SK-N-SH treated with all-trans-retinoic acid at 6 μM for 48 hours (cell line): ENCODE data around the gene CHI3L2.

Experiments used
- ATAC-seq: fragments of 200-7000 bp; cut with Tn5 transposase; 3 replicates; pipeline ENCODE4 v1.9.1; 2020; ENCODE audit warnings: mild to moderate bottlenecking, moderate library complexity
- ARNTL ChIP-seq: fragments of 450-650 bp; formaldehyde crosslinking; IDR thresholded peaks from 2 replicates; pipeline ENCODE4 v1.5.0; 2020; ENCODE audit warnings: low read depth, mild to moderate bottlenecking, moderate library complexity, borderline replicate concordance
- BACH2 ChIP-seq: fragments of 250-450 bp; sonication (Bioruptor Pico); IDR thresholded peaks from 2 replicates; pipeline ENCODE4 v1.9.0; 2021; ENCODE audit warnings: mild to moderate bottlenecking, borderline replicate concordance
- CREB5 ChIP-seq: fragments of 250-450 bp; sonication (Bioruptor Pico); IDR thresholded peaks from 2 replicates; pipeline ENCODE4 v1.5.1; 2020; ENCODE audit warnings: low read depth, mild to moderate bottlenecking, moderate library complexity
- CSDC2 ChIP-seq: fragments of 250-450 bp; sonication (Bioruptor Pico); IDR thresholded peaks from 2 replicates; pipeline ENCODE4 v1.5.0; 2020; ENCODE audit warnings: mild to moderate bottlenecking, moderate library complexity
- CSRNP3 ChIP-seq: fragments of 250-450 bp; sonication (Bioruptor Pico); IDR thresholded peaks from 2 replicates; pipeline ENCODE4 v1.5.1; 2021; ENCODE audit warnings: mild to moderate bottlenecking, moderate library complexity
- ESRRG ChIP-seq: fragments of 250-450 bp; sonication (Bioruptor Pico); IDR thresholded peaks from 2 replicates; pipeline ENCODE4 v1.6.1; 2021; ENCODE audit warnings: mild to moderate bottlenecking
- GLIS3 ChIP-seq: fragments of 250-450 bp; sonication (Bioruptor Pico); IDR thresholded peaks from 2 replicates; pipeline ENCODE4 v1.5.0; 2020; ENCODE audit warnings: mild to moderate bottlenecking, moderate library complexity
- ISL1 ChIP-seq: fragments of 250-450 bp; sonication (Bioruptor Pico); IDR thresholded peaks from 2 replicates; pipeline ENCODE4 v2.1.2; 2022; ENCODE audit warnings: mild to moderate bottlenecking, moderate library complexity
- OSR1 ChIP-seq: fragments of 250-450 bp; sonication (Bioruptor Pico); IDR thresholded peaks from 2 replicates; pipeline ENCODE4 v1.8.0; 2022; ENCODE audit warnings: moderate library complexity, mild to moderate bottlenecking, inconsistent platforms
- POU6F1 ChIP-seq: fragments of 250-450 bp; sonication (Bioruptor Pico); IDR thresholded peaks from 2 replicates; pipeline ENCODE4 v1.8.0; 2021; ENCODE audit warnings: low read depth, mild to moderate bottlenecking, moderate library complexity, borderline replicate concordance
- PPARA ChIP-seq: fragments of 250-450 bp; sonication (Bioruptor Pico); IDR thresholded peaks from 2 replicates; pipeline ENCODE4 v1.5.0; 2020; ENCODE audit warnings: mild to moderate bottlenecking, borderline replicate concordance
- RARB ChIP-seq: fragments of 250-450 bp; sonication (Bioruptor Pico); IDR thresholded peaks from 2 replicates; pipeline ENCODE4 v1.8.0; 2021; ENCODE audit warnings: mild to moderate bottlenecking, moderate library complexity
- SNAI2 ChIP-seq: fragments of 250-450 bp; sonication (Bioruptor Pico); IDR thresholded peaks from 2 replicates; pipeline ENCODE4 v1.5.0; 2020; ENCODE audit warnings: mild to moderate bottlenecking, moderate library complexity
- TCF4 ChIP-seq: fragments of 250-450 bp; sonication (Bioruptor Pico); IDR thresholded peaks from 2 replicates; pipeline ENCODE4 v1.8.0; 2021; ENCODE audit warnings: mild to moderate bottlenecking, moderate library complexity, borderline replicate concordance
- TOX ChIP-seq: fragments of 250-450 bp; sonication (Bioruptor Pico); IDR thresholded peaks from 2 replicates; pipeline ENCODE4 v1.8.0; 2021; ENCODE audit warnings: mild to moderate bottlenecking, moderate library complexity, borderline replicate concordance
- ZC3H10 ChIP-seq: fragments of 250-450 bp; sonication (Bioruptor Pico); IDR thresholded peaks from 2 replicates; pipeline ENCODE4 v1.5.1; 2021; ENCODE audit warnings: mild to moderate bottlenecking, moderate library complexity
- ZFP30 ChIP-seq: fragments of 450-650 bp; formaldehyde crosslinking; IDR thresholded peaks from 2 replicates; pipeline ENCODE4 v1.5.0; 2022; ENCODE audit warnings: mild to moderate bottlenecking, moderate library complexity
- ZNF565 ChIP-seq: fragments of 450-650 bp; formaldehyde crosslinking; conservative IDR thresholded peaks from 2 replicates; pipeline ENCODE4 v1.5.0; 2020; ENCODE audit warnings: low read depth, mild to moderate bottlenecking, moderate library complexity
- ZNF70 ChIP-seq: fragments of 450-650 bp; formaldehyde crosslinking; IDR thresholded peaks from 2 replicates; pipeline ENCODE4 v1.5.0; 2020; ENCODE audit warnings: mild to moderate bottlenecking, moderate library complexity
- ZNF8 ChIP-seq: fragments of 450-650 bp; formaldehyde crosslinking; IDR thresholded peaks from 2 replicates; pipeline ENCODE4 v1.5.0; 2020; ENCODE audit warnings: mild to moderate bottlenecking, moderate library complexity
- TF ChIP-seq, protein P1 (sequence below): fragments of 250-450 bp; sonication (Bioruptor Pico); IDR thresholded peaks from 2 replicates; pipeline ENCODE4 v1.8.0; 2020; ENCODE audit warnings: mild to moderate bottlenecking, moderate library complexity, borderline replicate concordance
- TF ChIP-seq, protein P2 (sequence below): fragments of 250-450 bp; sonication (Bioruptor Pico); IDR thresholded peaks from 2 replicates; pipeline ENCODE4 v1.5.0; 2020; ENCODE audit warnings: mild to moderate bottlenecking, moderate library complexity

CHI3L2 gene

GRCh38 chr1:111234258-111234657 is 6.7 kb downstream of the CHI3L2 start:
- TF ChIP-seq PPARA (CRISPR knock-in tag): no peak
- no peak for TF ChIP-seq ZFP30 (CRISPR knock-in tag)
- TF ChIP-seq RARB (CRISPR knock-in tag): no peak
- no peak for TF ChIP-seq GLIS3 (CRISPR knock-in tag)
- TF ChIP-seq CREB5: no peak
- no peak for TF ChIP-seq TOX (CRISPR knock-in tag)
- no peak for TF ChIP-seq ZNF565 (CRISPR knock-in tag)
- TF ChIP-seq ZC3H10 (CRISPR knock-in tag): no peak
- no peak for TF ChIP-seq ESRRG (CRISPR knock-in tag)
- TF ChIP-seq ARNTL (CRISPR knock-in tag): no peak
- TF ChIP-seq SNAI2 (CRISPR knock-in tag): no peak
- no peak for TF ChIP-seq ISL1 (CRISPR knock-in tag)
- no peak for TF ChIP-seq CSRNP3 (CRISPR knock-in tag)
- TF ChIP-seq OSR1 (CRISPR knock-in tag): no peak
- TF ChIP-seq ZNF70 (CRISPR knock-in tag): no peak
- TF ChIP-seq, protein P1, sequence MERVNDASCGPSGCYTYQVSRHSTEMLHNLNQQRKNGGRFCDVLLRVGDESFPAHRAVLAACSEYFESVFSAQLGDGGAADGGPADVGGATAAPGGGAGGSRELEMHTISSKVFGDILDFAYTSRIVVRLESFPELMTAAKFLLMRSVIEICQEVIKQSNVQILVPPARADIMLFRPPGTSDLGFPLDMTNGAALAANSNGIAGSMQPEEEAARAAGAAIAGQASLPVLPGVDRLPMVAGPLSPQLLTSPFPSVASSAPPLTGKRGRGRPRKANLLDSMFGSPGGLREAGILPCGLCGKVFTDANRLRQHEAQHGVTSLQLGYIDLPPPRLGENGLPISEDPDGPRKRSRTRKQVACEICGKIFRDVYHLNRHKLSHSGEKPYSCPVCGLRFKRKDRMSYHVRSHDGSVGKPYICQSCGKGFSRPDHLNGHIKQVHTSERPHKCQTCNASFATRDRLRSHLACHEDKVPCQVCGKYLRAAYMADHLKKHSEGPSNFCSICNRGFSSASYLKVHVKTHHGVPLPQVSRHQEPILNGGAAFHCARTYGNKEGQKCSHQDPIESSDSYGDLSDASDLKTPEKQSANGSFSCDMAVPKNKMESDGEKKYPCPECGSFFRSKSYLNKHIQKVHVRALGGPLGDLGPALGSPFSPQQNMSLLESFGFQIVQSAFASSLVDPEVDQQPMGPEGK (CRISPR knock-in tag): no peak
- TF ChIP-seq TCF4: no peak
- TF ChIP-seq, protein P2, sequence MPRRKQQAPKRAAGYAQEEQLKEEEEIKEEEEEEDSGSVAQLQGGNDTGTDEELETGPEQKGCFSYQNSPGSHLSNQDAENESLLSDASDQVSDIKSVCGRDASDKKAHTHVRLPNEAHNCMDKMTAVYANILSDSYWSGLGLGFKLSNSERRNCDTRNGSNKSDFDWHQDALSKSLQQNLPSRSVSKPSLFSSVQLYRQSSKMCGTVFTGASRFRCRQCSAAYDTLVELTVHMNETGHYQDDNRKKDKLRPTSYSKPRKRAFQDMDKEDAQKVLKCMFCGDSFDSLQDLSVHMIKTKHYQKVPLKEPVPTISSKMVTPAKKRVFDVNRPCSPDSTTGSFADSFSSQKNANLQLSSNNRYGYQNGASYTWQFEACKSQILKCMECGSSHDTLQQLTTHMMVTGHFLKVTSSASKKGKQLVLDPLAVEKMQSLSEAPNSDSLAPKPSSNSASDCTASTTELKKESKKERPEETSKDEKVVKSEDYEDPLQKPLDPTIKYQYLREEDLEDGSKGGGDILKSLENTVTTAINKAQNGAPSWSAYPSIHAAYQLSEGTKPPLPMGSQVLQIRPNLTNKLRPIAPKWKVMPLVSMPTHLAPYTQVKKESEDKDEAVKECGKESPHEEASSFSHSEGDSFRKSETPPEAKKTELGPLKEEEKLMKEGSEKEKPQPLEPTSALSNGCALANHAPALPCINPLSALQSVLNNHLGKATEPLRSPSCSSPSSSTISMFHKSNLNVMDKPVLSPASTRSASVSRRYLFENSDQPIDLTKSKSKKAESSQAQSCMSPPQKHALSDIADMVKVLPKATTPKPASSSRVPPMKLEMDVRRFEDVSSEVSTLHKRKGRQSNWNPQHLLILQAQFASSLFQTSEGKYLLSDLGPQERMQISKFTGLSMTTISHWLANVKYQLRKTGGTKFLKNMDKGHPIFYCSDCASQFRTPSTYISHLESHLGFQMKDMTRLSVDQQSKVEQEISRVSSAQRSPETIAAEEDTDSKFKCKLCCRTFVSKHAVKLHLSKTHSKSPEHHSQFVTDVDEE (CRISPR knock-in tag): no peak
- TF ChIP-seq ZNF8 (CRISPR knock-in tag): no peak
- peak; percentile 30; the same call in 2 of the 3 replicates for ATAC-seq

DNA sequence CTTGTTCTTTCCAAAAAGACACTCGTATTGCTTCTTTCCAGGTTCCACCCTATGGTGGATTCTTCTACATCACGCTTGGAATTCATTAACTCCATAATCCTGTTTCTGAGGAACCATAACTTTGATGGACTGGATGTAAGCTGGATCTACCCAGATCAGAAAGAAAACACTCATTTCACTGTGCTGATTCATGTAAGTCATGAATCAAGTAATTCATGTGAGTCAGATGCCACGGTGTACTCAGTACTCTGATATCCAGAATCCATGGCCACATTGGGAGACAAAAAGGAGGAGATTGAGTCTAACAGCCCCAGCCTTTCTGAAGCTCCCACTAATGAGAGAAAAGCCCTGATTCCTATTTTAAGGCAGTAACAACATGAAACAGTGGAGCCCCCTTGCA is 7.4 kb downstream of the CHI3L2 start:
- peak; percentile 47; the same call in 2 of the 3 replicates for ATAC-seq
- TF ChIP-seq OSR1 (CRISPR knock-in tag): no peak
- no peak for TF ChIP-seq POU6F1 (CRISPR knock-in tag)
- no peak for TF ChIP-seq ZNF565 (CRISPR knock-in tag)
- no peak for TF ChIP-seq ZC3H10 (CRISPR knock-in tag)
- TF ChIP-seq ZNF8 (CRISPR knock-in tag): no peak
- no peak for TF ChIP-seq PPARA (CRISPR knock-in tag)
- TF ChIP-seq BACH2: no peak
- TF ChIP-seq CREB5: no peak
- TF ChIP-seq, protein P2 (CRISPR knock-in tag): no peak
- no peak for TF ChIP-seq TCF4
- no peak for TF ChIP-seq CSDC2 (CRISPR knock-in tag)
- TF ChIP-seq ESRRG (CRISPR knock-in tag): no peak
- no peak for TF ChIP-seq ZNF70 (CRISPR knock-in tag)
- no peak for TF ChIP-seq TOX (CRISPR knock-in tag)
- TF ChIP-seq GLIS3 (CRISPR knock-in tag): no peak
- TF ChIP-seq ARNTL (CRISPR knock-in tag): no peak
- TF ChIP-seq ZFP30 (CRISPR knock-in tag): no peak
- TF ChIP-seq CSRNP3 (CRISPR knock-in tag): no peak
- TF ChIP-seq RARB (CRISPR knock-in tag): no peak
